HG03432 (cell line): ENCODE data around the gene CRYBG1.

Experiments
- ATAC-seq: cut with Tn5 transposase; IDR thresholded peaks from one replicate; pipeline ENCODE4 v1.9.1; 2021; ENCODE audit warnings: mild to moderate bottlenecking, moderate library complexity; ENCODE audit not compliant: unreplicated experiment

The CRYBG1 gene

DNA sequence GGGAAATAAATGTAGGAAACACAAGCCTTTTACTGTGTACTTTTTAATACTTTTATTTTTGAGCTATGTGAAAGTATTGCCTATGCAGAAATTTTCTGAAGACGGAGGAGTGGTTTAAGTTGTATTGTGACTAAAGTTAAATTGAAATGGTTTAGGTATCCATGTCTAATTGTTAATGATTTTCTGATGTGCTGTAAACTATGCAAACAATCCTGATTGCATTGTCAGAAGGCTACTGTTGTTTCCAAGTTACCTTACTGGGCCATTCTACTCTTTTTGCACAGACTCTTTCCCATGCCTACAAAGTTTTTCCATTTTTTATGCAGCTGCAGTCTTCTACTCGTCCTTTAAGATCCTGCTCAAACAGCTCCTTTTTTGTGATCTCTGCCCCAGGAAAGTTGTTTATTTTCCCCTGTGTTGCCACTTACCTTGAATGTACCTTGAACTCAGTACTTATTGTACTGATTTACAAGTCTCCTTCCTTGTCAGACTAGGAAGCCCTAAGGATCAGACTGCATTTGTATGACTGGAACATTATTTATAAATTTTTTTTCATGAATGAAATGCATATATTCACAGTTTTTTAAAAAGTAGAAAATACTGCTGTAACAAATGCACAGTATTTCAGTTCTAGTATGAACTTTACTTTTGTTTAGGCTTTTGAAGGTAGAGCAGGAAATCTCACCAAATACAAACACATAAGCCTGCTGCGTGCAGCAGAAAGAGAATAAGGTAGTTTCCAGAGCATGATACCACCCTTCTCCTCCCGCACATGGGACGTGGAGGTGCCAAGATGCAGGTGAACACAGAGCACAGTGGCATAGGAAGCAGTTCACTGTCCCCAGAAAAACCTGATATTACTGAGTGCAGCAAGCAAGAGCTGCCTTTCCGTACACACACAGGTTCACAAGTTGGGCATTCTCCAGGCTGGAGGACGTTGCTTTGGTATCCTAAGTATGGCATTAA, 97.8 kb downstream of the CRYBG1 start:
- no peak for ATAC-seq

GRCh38 chr6:106460481-106460880, 100.0 kb downstream of the CRYBG1 start:
- no peak for ATAC-seq

DNA sequence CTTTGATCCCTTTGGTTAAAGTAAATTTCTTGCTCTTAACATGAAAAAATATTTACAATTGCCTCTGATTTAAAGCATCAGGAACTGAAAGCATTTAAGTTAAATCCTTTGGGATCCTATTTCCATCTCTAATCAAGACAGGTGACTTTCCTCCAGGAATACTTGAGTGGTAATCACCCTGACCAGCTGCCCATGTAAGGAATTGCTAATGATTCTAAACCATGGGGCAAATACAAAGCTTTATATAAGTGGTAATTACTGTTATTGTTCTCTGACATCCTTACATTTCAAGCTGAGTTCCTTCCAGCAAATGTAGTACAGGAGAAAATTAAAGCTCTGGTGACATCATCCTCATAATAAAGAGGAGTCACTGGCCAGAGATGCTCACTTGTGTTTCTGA, 100.6 kb downstream of the CRYBG1 start:
- no peak for ATAC-seq

GRCh38 chr6:106462923-106463557, 102.5 kb downstream of the CRYBG1 start:
- ATAC-seq = no peak

DNA sequence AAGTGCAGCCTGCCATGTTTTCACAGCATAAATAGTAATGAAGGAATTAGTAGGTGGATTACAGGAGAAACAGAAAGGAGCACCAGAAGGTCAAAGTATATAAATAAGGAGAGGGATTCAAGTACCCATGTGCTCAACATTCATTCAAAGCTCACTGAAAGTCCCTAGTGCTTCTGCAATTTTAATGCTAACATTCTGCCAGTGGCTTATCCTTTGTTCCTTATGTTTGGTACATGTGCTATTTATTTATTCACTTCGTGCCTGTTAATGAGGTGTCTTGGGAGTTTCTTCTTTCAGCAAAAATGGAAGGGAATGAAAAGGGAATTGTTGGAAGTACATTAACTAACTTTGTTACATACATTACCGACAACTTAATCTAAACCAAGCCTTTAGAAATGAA, 105.7 kb downstream of the CRYBG1 start:
- ATAC-seq = no peak

GRCh38 chr6:106468935-106469334, 108.4 kb downstream of the CRYBG1 start:
- no peak for ATAC-seq

- ATAC-seq = no peak
Observed at GRCh38 chr6:106469882-106470281, 109.4 kb downstream of the CRYBG1 start.

GRCh38 chr6:106470316-106470715, 109.8 kb downstream of the CRYBG1 start:
- no peak for ATAC-seq

DNA sequence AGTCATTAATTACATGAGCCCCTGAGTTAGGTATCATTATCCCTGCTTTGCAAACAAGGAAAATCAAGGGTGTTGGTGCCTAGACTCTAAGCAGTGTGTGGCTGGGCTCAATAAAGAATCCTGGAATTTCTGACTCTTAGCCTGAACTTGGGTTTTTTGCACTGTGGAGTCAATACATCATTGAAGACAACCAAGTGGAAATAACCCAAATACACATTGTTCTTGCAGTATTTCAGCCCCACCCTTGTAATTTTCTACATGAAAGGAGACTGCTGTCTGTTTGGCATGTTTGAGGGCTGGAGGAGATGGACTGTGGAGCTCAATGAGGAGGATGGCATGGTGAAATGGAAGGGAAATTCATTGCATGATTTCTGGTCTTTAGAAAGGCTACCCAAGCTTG, 110.3 kb downstream of the CRYBG1 start:
- ATAC-seq = no peak

DNA sequence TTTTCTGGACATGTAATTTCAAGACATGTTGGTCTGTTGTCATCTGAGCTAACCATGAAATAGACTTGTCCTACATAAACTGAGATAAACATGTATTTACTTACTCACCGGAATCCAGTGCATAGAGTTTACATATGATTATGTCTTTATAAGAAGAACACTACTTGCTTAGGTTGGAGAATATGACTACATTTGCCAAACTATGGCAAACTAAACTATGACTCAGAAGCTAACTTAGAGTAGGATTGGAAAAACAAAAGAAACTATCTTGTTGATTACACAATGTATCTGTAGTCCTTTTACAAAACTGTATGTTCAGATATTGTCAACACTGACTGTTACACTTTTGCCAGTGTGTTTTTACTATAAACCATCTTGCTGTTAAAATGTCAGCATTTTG, 113.3 kb downstream of the CRYBG1 start:
- ATAC-seq = no peak

DNA sequence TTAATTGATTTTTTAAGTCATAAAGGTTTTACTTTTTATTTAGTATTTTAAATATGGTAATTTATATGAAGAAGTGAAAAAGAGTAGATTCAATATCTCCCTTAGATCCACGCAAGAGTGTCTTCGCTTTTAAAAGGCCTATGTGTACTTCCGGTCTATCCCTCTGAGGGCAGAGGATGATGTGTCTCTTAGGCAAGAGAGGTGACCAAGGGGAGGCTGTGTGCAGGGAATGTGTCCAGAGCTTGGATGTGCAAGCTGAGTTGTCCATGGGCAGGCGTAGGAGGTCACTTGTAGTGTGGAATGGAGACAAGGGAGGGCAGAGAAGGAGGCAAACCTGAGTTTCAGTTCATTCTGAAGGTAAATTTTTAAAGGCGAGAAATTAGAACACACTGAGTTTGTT, 113.9 kb downstream of the CRYBG1 start:
- no peak for ATAC-seq

DNA sequence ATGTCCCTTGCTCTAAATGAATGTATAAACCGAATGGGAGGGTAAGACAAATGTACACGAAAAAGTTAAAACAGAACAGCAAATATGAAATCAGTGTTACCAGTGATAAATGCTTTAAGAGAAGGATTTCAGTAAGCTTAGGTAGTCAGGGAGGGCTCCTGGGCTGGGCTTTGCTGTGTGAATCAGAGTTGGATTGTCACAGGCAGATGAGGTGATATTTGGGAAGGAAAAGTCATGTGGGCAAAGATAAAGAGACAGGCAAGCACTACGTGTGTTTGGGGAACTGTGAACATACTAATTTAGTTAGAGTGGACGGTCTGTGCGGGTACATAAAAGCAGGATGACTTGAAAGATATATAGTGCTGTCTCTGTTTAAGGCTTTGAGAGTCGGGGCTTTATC, 114.8 kb downstream of the CRYBG1 start:
- ATAC-seq = no peak

- no peak for ATAC-seq
Observed at GRCh38 chr6:106476331-106477105, 116.0 kb downstream of the CRYBG1 start.

DNA sequence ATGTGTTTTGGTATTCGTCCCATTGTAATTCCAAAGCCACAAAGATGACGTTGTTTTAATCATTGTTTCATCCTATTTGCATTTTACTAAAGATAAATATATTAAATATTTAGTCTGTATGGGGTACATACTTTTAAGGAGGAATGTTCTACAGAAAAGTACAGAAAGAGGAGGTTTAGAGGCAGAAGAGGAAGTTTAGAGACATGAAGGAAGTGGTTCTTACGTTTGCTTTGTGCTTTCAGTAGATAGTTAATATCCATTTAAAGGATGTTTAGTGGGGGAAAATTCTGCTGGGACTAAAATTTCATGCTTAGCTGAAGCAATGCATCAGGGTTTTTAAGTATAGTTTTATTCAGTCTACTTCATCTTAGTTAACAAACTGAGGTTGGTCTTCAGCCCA, 116.6 kb downstream of the CRYBG1 start:
- ATAC-seq = no peak

DNA sequence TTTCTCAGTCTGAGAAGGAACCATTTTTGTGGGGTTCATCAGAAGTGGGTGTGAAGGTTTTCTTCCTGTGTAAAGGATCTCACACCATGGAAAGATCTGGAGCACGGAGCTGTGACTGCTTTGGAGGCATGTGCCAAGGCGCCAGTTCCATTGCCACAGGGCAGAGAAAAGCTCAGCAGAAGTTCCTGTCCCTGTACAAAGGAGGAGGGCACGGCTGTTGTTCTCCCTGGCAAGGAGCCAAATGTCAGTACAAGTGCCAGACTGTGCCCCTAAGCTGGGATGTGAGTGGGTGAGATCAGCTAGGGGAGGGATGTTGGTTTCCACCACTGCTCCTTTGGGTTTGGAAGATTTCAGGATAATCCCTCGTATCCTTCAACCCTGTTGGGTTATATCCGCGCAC, 117.3 kb downstream of the CRYBG1 start:
- no peak for ATAC-seq

DNA sequence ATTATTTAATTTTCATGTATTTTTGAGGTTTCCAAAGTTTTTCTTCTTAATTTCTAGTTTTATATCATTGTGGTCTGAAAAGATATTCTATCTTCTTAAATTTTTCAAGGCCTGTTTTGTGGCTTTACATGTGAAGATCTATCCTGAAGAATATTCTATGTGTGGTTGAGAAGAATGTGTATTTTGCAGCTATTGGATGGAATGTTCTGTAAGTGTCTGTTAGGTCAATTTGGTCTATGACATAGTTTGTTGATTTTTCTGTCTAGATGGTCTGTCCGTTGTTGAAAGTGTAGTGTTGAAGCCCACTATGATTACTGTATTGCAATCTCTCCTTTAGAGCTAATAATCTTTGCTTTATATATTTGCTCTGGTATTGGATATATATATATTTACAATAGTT, 125.7 kb downstream of the CRYBG1 start:
- no peak for ATAC-seq

- ATAC-seq = no peak
Observed at GRCh38 chr6:106488494-106489370, 128.2 kb downstream of the CRYBG1 start.

GRCh38 chr6:106490030-106490429, 129.5 kb downstream of the CRYBG1 start:
- no peak for ATAC-seq

GRCh38 chr6:106490436-106490835, 129.9 kb downstream of the CRYBG1 start:
- no peak for ATAC-seq

DNA sequence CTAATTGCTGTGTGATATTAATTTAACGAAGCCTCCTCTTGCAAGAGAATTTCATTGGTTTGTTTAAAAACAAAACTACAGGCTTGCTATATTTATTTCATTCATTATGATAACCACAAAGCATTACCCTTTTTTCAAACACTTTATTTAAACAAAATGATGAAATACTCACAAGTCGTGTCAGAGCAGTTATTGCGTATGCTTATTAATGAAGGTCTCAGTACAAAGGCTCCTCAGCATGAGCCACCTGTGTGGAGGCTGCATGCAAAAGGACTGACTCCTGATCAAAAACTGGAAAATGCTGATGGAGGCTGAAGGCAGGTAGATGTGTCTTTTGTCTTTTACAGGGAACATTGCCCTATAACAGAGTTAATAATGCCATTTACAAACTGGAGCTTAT, 130.5 kb downstream of the CRYBG1 start:
- no peak for ATAC-seq

DNA sequence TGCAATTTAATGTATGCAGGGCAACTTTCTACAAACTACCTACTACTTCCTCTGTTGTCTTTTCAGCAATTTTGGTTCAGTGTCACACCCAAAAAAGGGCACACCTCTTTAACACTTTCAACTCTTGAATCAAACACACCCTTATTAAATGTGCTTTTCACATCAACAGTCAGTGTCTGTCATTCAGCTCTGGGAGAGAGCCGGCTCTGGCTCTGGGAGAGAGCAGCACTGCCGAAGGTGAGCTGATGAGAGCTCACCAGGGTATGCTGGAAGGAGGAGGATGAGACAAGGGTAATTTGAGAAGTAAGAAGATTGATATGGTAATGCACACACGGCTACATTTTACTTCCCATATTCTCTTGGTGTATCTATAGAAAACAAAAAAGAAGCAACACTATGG, 134.5 kb downstream of the CRYBG1 start:
- no peak for ATAC-seq
